GM12878 (cell line): ENCODE measurements around the gene PF4V1.

ENCODE experiments used
- ASH2L ChIP-seq: fragments of 300-600, 200-600 bp; sonication (generic); IDR thresholded peaks from 2 replicates; pipeline ENCODE4 v1.6.1; 2017; ENCODE audit warnings: low read depth, mild to moderate bottlenecking, borderline replicate concordance
- CTCF ChIP-seq, 3 experiments: IDR thresholded peaks in 2 of 3; conservative IDR thresholded peaks in 1 of 3; 2 replicates each; pipeline ENCODE4 v1.5.1; 2011; ENCODE audit warnings: low read depth in 3 of 3, low read length in 3 of 3, mild to moderate bottlenecking in 3 of 3, control low read depth in 2 of 3, moderate library complexity in 2 of 3, inconsistent platforms in 1 of 3, mixed read lengths in 1 of 3; ENCODE audit not compliant: control insufficient read depth in 2 of 3, insufficient read depth in 1 of 3; ENCODE audit errors: extremely low read depth in 1 of 3
- E2F8 ChIP-seq: fragments of 450-650 bp; IDR thresholded peaks from 2 replicates; pipeline ENCODE4 v1.6.1; 2018; ENCODE audit warnings: mild to moderate bottlenecking, low read depth, moderate library complexity; ENCODE audit not compliant: partially characterized antibody
- EP300 ChIP-seq, 2 experiments: fragments of 150-350 bp in 1 of 2; IDR thresholded peaks; 2 replicates each; pipeline ENCODE4 v1.6.1; 2011 to 2012; ENCODE audit warnings: low read depth in 2 of 2, low read length in 2 of 2, borderline replicate concordance in 1 of 2, improper control_type of control experiment in 1 of 2, inconsistent platforms in 1 of 2; ENCODE audit not compliant: control insufficient read depth in 1 of 2
- ESRRA ChIP-seq: IDR thresholded peaks from 2 replicates; pipeline ENCODE4 v1.6.1; 2012; ENCODE audit warnings: mild to moderate bottlenecking, low read length, improper control_type of control experiment
- HDAC2 ChIP-seq: fragments of 200-600 bp; sonication (generic); IDR thresholded peaks from 2 replicates; pipeline ENCODE4 v1.6.1; 2017
- JUNB ChIP-seq: IDR thresholded peaks from 2 replicates; pipeline ENCODE4 v1.6.1; 2016; ENCODE audit warnings: antibody characterized with exemption, mild to moderate bottlenecking
- NFIC ChIP-seq: IDR thresholded peaks from 2 replicates; pipeline ENCODE4 v1.6.1; 2012; ENCODE audit warnings: low read depth, mild to moderate bottlenecking, inconsistent platforms, low read length, moderate library complexity
- POLR2A ChIP-seq: IDR thresholded peaks from 2 replicates; pipeline ENCODE4 v1.6.1; 2011; ENCODE audit warnings: low read depth, mild to moderate bottlenecking, low read length
- RBBP5 ChIP-seq: fragments of 200-600 bp; sonication (generic); conservative IDR thresholded peaks from 2 replicates; pipeline ENCODE4 v1.6.1; 2016
- RCOR1 ChIP-seq: conservative IDR thresholded peaks from 2 replicates; pipeline ENCODE4 v1.6.1; 2012; ENCODE audit warnings: low read depth, low read length, improper control_type of control experiment
- ZBTB33 ChIP-seq: fragments of 450-650 bp; IDR thresholded peaks from 2 replicates; pipeline ENCODE4 v1.6.1; 2017; ENCODE audit warnings: mild to moderate bottlenecking
- ZNF687 ChIP-seq: fragments of 450-650 bp; IDR thresholded peaks from 2 replicates; pipeline ENCODE4 v1.6.1; 2017; ENCODE audit warnings: mild to moderate bottlenecking, moderate library complexity

- TF ChIP-seq POLR2A: no peak
- TF ChIP-seq EP300 (IDR thresholded peaks at IDR 0.05; ENCODE audit: borderline replicate concordance in 1 of 2, control insufficient read depth in 1 of 2, low read depth in 2 of 2, low read length in 2 of 2): no peak
- no peak for TF ChIP-seq E2F8
- 0 out of 6 replicates have a peak, but pooled peaks of 1 of the 3 experiments have one; percentile 3 for TF ChIP-seq CTCF (IDR thresholded peaks at IDR 0.05 in 2 of 3, conservative IDR thresholded peaks at IDR 0.05 in 1 of 3; ENCODE audit: control insufficient read depth in 2 of 3, extremely low read depth in 1 of 3, insufficient read depth in 1 of 3, low read depth in 3 of 3, low read length in 3 of 3)
- TF ChIP-seq ZNF687: no peak
- no peak for TF ChIP-seq JUNB
- no peak for TF ChIP-seq ASH2L
- no peak for TF ChIP-seq RCOR1
- no peak for TF ChIP-seq NFIC
- no peak for TF ChIP-seq ZBTB33
- TF ChIP-seq ESRRA: no peak
- TF ChIP-seq HDAC2: no peak
- TF ChIP-seq RBBP5: no peak
These were observed 14.7 kb downstream of the PF4V1 start for GRCh38 chr4:73867783-73868182.
